Tibial nerve (tissue), 4 donors: Measurements from ENCODE around the gene MIEF2. TPM values are rescaled to one million over a fixed set of nuclear protein-coding genes. Genes with fewer than 3 reads are reported as not detected.
A peak's percentile ranks its signal among the peaks of the same experiment; 100 is the strongest.

Source experiments
- DNase-seq, 2 donors: peaks; one replicate each; pipeline ENCODE4 v3.0.0-alpha.2; 2019; ENCODE audit warnings: low spot score in 2 of 2
- H3K27ac ChIP-seq, 4 donors: fragments of 200-600 bp; sonication (generic) in 3 of 4; one replicate each; pipeline ENCODE4 v1.5.1; 2017 to 2019; ENCODE audit warnings: mild to moderate bottlenecking in 1 of 4
- H3K27me3 ChIP-seq, 2 donors: fragments of 200-600 bp; sonication (generic) in 1 of 2; one replicate each; pipeline versions ENCODE4 v1.5.1 to v1.6.0; 2017 to 2019
- H3K36me3 ChIP-seq, 3 donors: fragments of 200-600 bp; sonication (generic); one replicate each; pipeline ENCODE4 v1.5.1; 2018 to 2019
- H3K4me1 ChIP-seq, 4 donors: fragments of 200-600 bp; sonication (generic) in 3 of 4; one replicate each; pipeline ENCODE4 v1.5.1; 2017 to 2019
- H3K4me3 ChIP-seq, 4 donors: fragments of 200-600 bp; sonication (generic) in 3 of 4; one replicate each; pipeline ENCODE4 v1.5.1; 2017 to 2019; ENCODE audit warnings: mild to moderate bottlenecking in 1 of 4, moderate library complexity in 1 of 4
- H3K9me3 ChIP-seq, 4 donors: fragments of 200-600 bp; sonication (generic) in 3 of 4; one replicate each; pipeline ENCODE4 v1.5.1; 2017 to 2019
- CTCF ChIP-seq, 5 experiments: fragments of 200-600 bp in 3 of 5; fragments of 450-650 bp in 2 of 5; sonication (generic) in 3 of 5; IDR thresholded peaks; one replicate each; pipeline ENCODE4 v1.5.1; 2016 to 2019; ENCODE audit warnings: antibody characterized with exemption in 5 of 5, mild to moderate bottlenecking in 3 of 5, moderate library complexity in 2 of 5
- EP300 ChIP-seq, 2 donors: sonication (generic); formaldehyde crosslinking; IDR thresholded peaks; one replicate each; pipeline ENCODE4 v1.6.1; 2017; ENCODE audit warnings: antibody characterized with exemption in 2 of 2, mild to moderate bottlenecking in 1 of 2
- POLR2A ChIP-seq, 2 donors: fragments of 450-650 bp; IDR thresholded peaks; one replicate each; pipeline ENCODE4 v1.6.1; 2017; ENCODE audit warnings: antibody characterized with exemption in 2 of 2, mild to moderate bottlenecking in 2 of 2, moderate library complexity in 2 of 2
- WGBS, 2 donors: methylation state at CpG; one replicate each; pipeline ENCODE4 v1.1.5; 2018; 5-methylcytosine and 5-hydroxymethylcytosine counted together
- total RNA-seq, 4 donors: library from RNA; depleted of rRNA; stranded (reverse); fragments of >200 nt; gene quantifications; one replicate each; pipeline ENCODE4 v1.1.0, GENCODE V29; 2016

MIEF2 gene
- total RNA-seq, 4 donors from 2014 or later = 16.2 to 31.7 (median 20.4) TPM

GRCh38 chr17:18262641-18263040, 2.2 kb downstream of the MIEF2 start:
- Histone ChIP-seq H3K4me1 (peaks cover 0 to 40% (median 24%) of the 10 kb centered on the region in 4 donors), H3K27ac (peak overlapping the region in 1 of 4 donors; percentile 91), H3K9me3 (no peaks in the 10 kb centered on the region), H3K27me3 (no peaks in the 10 kb centered on the region), H3K36me3 (peaks cover 0 to 47% (median 10%) of the 10 kb centered on the region in 3 donors), H3K4me3 (no peak overlapping the region)
- 73 to 91% methylated on average over 4 to 12 of the region's 12 CpGs for WGBS, 2 donors
- TF ChIP-seq CTCF (IDR thresholded peaks at IDR 0.05) = no peak
- TF ChIP-seq POLR2A (IDR thresholded peaks at IDR 0.05) = no peak
- no peak for TF ChIP-seq EP300 (IDR thresholded peaks at IDR 0.05)
- DNase-seq = no peak

GRCh38 chr17:18263885-18264682, 3.6 kb downstream of the MIEF2 start:
- TF ChIP-seq CTCF (IDR thresholded peaks at IDR 0.05) (no peak), POLR2A (IDR thresholded peaks at IDR 0.05) (no peak), EP300 (IDR thresholded peaks at IDR 0.05) (no peak)
- Histone ChIP-seq H3K27ac (no peak overlapping the region), H3K36me3 (peaks cover 0 to 48% (median 10%) of the 10 kb centered on the region in 3 donors), H3K4me3 (no peak overlapping the region), H3K4me1 (peaks cover 0 to 37% (median 19%) of the 10 kb centered on the region in 4 donors), H3K27me3 (no peaks in the 10 kb centered on the region), H3K9me3 (no peaks in the 10 kb centered on the region)
- DNase-seq = no peak
- WGBS, 2 donors = 91 to 93% methylated on average over 28 to 34 of the region's 50 CpGs

GRCh38 chr17:18267366-18267765, 6.9 kb downstream of the MIEF2 start:
- Histone ChIP-seq H3K36me3 (peaks cover 0 to 63% (median 10%) of the 10 kb centered on the region in 3 donors), H3K27ac (no peak overlapping the region), H3K27me3 (no peaks in the 10 kb centered on the region), H3K9me3 (no peaks in the 10 kb centered on the region), H3K4me3 (no peak overlapping the region), H3K4me1 (peaks cover 0 to 9% (median 2%) of the 10 kb centered on the region in 4 donors)
- TF ChIP-seq EP300 (IDR thresholded peaks at IDR 0.05) (no peak), POLR2A (IDR thresholded peaks at IDR 0.05) (no peak), CTCF (IDR thresholded peaks at IDR 0.05) (no peak)
- no peak for DNase-seq
- 80 to 88% methylated on average over 10 of the region's 10 CpGs for WGBS, 2 donors

- 42 to 48% methylated on average over 14 of the region's 14 CpGs for WGBS, 2 donors
Measured at GRCh38 chr17:18267927-18268711, 7.7 kb downstream of the MIEF2 start.

More at GRCh38 chr17:18267927-18268711, 7.7 kb downstream of the MIEF2 start:
- H3K4me3 ChIP-seq = no peak overlapping the region
- no peak for DNase-seq
- peaks cover 0 to 65% (median 10%) of the 10 kb centered on the region in 3 donors for H3K36me3 ChIP-seq
- no peak for TF ChIP-seq CTCF (IDR thresholded peaks at IDR 0.05)
- no peak for TF ChIP-seq EP300 (IDR thresholded peaks at IDR 0.05)
- TF ChIP-seq POLR2A (IDR thresholded peaks at IDR 0.05) = no peak
- no peaks in the 10 kb centered on the region for H3K27me3 ChIP-seq
- H3K9me3 ChIP-seq = no peaks in the 10 kb centered on the region
- peaks cover 0 to 4% (median 0%) of the 10 kb centered on the region in 4 donors for H3K4me1 ChIP-seq
- H3K27ac ChIP-seq = no peak overlapping the region
